Mucosa of descending colon (tissue), 3 donors: ENCODE measurements around the gene TRIM13. TPM values are rescaled to one million over a fixed set of nuclear protein-coding genes. Genes with fewer than 3 reads are reported as not detected.
A peak's percentile ranks its signal among the peaks of the same experiment; 100 is the strongest.
"Not testable (repeated sequence)": the region's sequence is repeated elsewhere in the genome, so short reads cannot be mapped to it uniquely, and the experiment has no call there.

Experiments
- ATAC-seq: fragments of 200-7000 bp; cut with Tn5 transposase; one replicate; pipeline ENCODE4 v1.9.1; 2020; ENCODE audit warnings: mild to moderate bottlenecking, moderate library complexity
- DNase-seq, 3 donors: peaks; one replicate each; pipeline ENCODE4 v3.0.0-alpha.2; 2020
- H3K36me3 ChIP-seq: fragments of 200-600 bp; one replicate; pipeline ENCODE4 v1.8.0; 2021; ENCODE audit warnings: low read depth, mild to moderate bottlenecking
- H3K4me1 ChIP-seq: fragments of 200-600 bp; one replicate; pipeline ENCODE4 v1.8.0; 2021; ENCODE audit warnings: low read depth, mild to moderate bottlenecking
- H3K4me3 ChIP-seq: fragments of 200-600 bp; one replicate; pipeline ENCODE4 v1.8.0; 2021; ENCODE audit warnings: mild to moderate bottlenecking
- H3K9me3 ChIP-seq: fragments of 200-600 bp; one replicate; pipeline ENCODE4 v1.8.0; 2021; ENCODE audit warnings: mild to moderate bottlenecking
- intact Hi-C, 2 donors: fragments of 100-400 bp; cut with DNase I in 1 of 2; cut with micrococcal nuclease in 1 of 2; formaldehyde crosslinking; loops; one replicate each; pipeline versions ENCODE4 v1.11.0 to v1.11.1; 2022; cut with DNase I, micrococcal nuclease
- total RNA-seq, 3 donors: library from RNA; stranded (reverse); fragmentation: NEBNext Ultra II Directional in 2 of 3; extraction: Animal tissue kit (Norgen Biotek cat#: 25700) in 2 of 3; gene quantifications; one replicate each; pipeline versions ENCODE4 v1.2.1 to v1.2.4, GENCODE V29; 2021 to 2023
- TF ChIP-seq, protein P1 (sequence below): fragments of 200-600 bp; IDR thresholded peaks from one replicate; pipeline ENCODE4 v1.8.0; 2022; ENCODE audit warnings: antibody characterized with exemption, mild to moderate bottlenecking
- donor health status: DM: no; HTN: no; CAD: no; lungs with moderate emphysema.
- donor health status: DM: no; HTN: no; CAD: no.
- donor health status: DM: no; HTN: yes; CAD: no.

The TRIM13 gene
- total RNA-seq, 3 donors from 2014 or later = 31.6 to 35.5 (median 32.7) TPM

DNA sequence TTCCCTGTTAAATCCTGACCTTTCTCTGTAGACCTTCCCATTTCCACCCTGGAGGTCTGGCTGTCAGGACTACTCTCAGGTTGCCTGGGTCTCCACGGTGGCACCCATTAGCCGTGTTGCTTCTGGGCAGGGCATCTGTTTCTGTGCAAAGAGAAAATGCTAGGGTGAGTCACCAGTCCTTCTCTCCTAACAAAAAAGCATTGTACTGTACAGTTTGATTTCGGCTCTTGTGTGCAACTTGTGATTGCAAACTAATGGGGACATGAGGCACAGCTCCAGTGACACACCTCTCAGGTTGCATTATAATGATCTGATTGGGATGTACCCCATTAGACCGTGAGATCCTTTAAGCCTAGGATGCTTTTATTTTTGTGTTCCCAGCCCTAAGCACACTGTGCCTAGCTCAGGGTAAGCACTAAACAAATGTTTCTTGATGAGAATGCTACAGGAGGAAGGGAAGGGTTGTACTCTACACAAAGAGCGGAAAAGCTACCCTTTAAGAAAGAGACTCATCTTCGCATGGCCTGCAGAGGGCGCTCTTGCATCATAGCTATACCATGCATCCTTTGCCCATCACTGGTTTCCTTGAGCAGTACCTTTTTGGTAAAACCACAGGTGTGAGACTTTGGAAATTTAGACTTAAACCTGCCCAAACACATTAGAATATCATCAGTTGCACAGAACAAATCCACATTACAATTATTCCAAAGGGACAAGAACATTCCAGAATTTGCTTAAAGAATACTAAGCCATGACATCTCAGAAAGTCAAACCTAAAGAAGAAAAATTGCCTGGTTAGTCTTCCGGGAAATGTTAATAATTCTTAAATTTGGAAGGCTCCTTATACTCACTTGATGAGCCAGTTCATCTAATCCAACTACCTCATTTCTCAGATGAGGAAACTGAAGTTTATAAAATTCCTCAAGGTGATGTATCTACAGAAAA, 20.3 kb upstream of the TRIM13 start:
- H3K36me3 ChIP-seq = no peaks in the 10 kb centered on the region
- H3K4me3 ChIP-seq = no peak overlapping the region
- ATAC-seq (peak; percentile 93), DNase-seq (peak; percentile 71 to 87 (median 80))
- TF ChIP-seq, protein P1, sequence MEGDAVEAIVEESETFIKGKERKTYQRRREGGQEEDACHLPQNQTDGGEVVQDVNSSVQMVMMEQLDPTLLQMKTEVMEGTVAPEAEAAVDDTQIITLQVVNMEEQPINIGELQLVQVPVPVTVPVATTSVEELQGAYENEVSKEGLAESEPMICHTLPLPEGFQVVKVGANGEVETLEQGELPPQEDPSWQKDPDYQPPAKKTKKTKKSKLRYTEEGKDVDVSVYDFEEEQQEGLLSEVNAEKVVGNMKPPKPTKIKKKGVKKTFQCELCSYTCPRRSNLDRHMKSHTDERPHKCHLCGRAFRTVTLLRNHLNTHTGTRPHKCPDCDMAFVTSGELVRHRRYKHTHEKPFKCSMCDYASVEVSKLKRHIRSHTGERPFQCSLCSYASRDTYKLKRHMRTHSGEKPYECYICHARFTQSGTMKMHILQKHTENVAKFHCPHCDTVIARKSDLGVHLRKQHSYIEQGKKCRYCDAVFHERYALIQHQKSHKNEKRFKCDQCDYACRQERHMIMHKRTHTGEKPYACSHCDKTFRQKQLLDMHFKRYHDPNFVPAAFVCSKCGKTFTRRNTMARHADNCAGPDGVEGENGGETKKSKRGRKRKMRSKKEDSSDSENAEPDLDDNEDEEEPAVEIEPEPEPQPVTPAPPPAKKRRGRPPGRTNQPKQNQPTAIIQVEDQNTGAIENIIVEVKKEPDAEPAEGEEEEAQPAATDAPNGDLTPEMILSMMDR = peak; percentile 80
- H3K9me3 ChIP-seq = no peaks in the 10 kb centered on the region
- H3K4me1 ChIP-seq = peaks cover 4% of the 10 kb centered on the region
- intact Hi-C loops = loop anchor here (5.0 to 10.0 kb wide), 2 partner anchors 558 to 826 kb away; no protein-coding TSS in a partner anchor

DNA sequence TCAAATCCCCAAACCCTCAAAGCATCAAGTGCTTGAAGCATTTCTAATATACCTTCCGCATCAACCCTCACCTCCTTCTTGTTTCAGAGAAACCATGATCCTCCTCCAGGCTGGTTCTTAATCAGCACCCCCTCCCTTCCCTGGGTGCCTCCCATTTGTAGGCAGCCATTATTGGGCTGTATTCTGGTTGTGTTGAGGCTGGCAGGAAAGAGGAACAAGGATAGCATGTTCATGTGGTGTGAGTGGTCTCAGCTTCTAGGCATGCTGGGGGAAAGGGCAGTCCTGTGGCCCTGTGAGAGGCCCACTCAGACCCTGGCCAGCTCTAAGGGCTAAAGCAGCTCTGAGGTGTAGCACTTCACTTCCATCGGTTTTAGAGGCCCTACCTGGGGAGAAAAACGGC, 18.9 kb upstream of the TRIM13 start:
- intact Hi-C loops = loop anchor here (5.0 to 10.0 kb wide), 2 partner anchors 557 to 824 kb away; no protein-coding TSS in a partner anchor
- DNase-seq = no peak
- TF ChIP-seq, protein P1 = no peak
- peaks cover 1% of the 10 kb centered on the region for H3K4me1 ChIP-seq
- no peaks in the 10 kb centered on the region for H3K36me3 ChIP-seq
- no peak overlapping the region for H3K4me3 ChIP-seq
- H3K9me3 ChIP-seq = no peaks in the 10 kb centered on the region
- no peak for ATAC-seq

- no peak for ATAC-seq
- Histone ChIP-seq H3K4me1 (no peaks in the 10 kb centered on the region), H3K9me3 (no peaks in the 10 kb centered on the region), H3K36me3 (no peaks in the 10 kb centered on the region), H3K4me3 (no peak overlapping the region)
- no peak for DNase-seq
- TF ChIP-seq, protein P1 = no peak
- intact Hi-C loops = no loop called here
These were observed 16.6 kb upstream of the TRIM13 start for GRCh38 chr13:49980266-49980665.

DNA sequence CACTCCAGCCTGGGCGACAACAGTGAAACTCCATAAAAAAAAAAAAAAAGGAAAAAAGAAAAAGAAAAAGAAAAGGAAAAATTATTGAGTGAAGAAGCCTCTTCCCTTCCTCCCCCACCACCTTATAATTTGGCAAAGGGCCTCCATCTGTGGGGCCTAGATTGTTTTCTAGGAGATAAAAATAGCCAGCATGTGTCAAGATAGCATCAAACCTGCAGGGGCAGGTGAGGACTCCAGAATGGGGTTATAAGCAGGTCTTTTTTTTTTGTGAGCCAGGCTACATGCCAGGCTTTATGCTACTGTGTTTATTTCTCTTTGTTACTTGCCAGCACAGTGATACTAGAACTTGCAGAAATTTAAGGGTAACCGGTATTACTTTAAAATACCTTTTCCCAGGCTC, 11.7 kb upstream of the TRIM13 start:
- no peak for DNase-seq
- no peaks in the 10 kb centered on the region for H3K4me1 ChIP-seq
- TF ChIP-seq, protein P1 = no peak
- H3K4me3 ChIP-seq = no peak overlapping the region
- no peaks in the 10 kb centered on the region for H3K9me3 ChIP-seq
- intact Hi-C loops = no loop called here
- no peaks in the 10 kb centered on the region for H3K36me3 ChIP-seq
- ATAC-seq = no peak

- DNase-seq (no peak), ATAC-seq (no peak)
- Histone ChIP-seq H3K9me3 (no peaks in the 10 kb centered on the region), H3K4me1 (no peaks in the 10 kb centered on the region), H3K4me3 (no peak overlapping the region), H3K36me3 (no peaks in the 10 kb centered on the region)
- TF ChIP-seq, protein P1 = no peak
- intact Hi-C loops = no loop called here
These were observed 10.4 kb upstream of the TRIM13 start for GRCh38 chr13:49986471-49986870.

DNA sequence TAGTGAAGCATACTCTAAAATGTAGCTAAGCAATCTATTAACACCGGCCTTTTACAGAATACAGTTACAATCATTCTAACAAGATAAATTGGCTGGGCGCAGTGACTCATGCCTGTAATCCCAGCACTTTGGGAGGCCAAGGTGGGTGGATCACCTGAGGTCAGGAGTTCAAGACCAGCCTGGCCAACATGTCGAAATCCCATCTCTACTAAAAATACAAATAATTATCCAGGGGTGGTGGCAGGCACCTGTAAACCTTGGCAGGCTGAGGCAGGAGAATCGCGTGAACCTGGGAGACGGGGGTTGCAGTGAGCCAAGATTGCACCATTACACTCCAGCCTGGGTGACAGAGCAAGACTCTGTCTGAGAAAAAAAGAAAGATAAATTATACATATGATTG, 6.2 kb upstream of the TRIM13 start:
- H3K9me3 ChIP-seq, ATAC-seq, H3K4me1 ChIP-seq, DNase-seq, H3K4me3 ChIP-seq, H3K36me3 ChIP-seq: not testable (repeated sequence)
- intact Hi-C loops = loop anchor here in 1 of 2 donors (10.0 kb wide), 1 partner anchor 94 kb away; no protein-coding TSS in a partner anchor
